Measurements from ENCODE around the gene GREM2.

- TF ChIP-seq ZNF124 (CRISPR knock-in tag; IDR thresholded peaks at IDR 0.05) (no peak), CTCF (IDR thresholded peaks at IDR 0.05 in 2 of 3, conservative IDR thresholded peaks at IDR 0.05 in 1 of 3; ENCODE audit: insufficient read depth in 2 of 3, low read depth in 1 of 3, low read length in 3 of 3) (no peak), BRCA1 (IDR thresholded peaks at IDR 0.05) (no peak), BRCA1 (CRISPR knock-in tag; IDR thresholded peaks at IDR 0.05) (no peak), ELK1 (CRISPR knock-in tag; IDR thresholded peaks at IDR 0.05) (no peak), NFRKB (IDR thresholded peaks at IDR 0.05; ENCODE audit: low read depth) (no peak), ARID3A (IDR thresholded peaks at IDR 0.05; ENCODE audit: borderline replicate concordance, low read depth, low read length) (no peak)
Observed at GRCh38 chr1:240538776-240539430, 73.1 kb downstream of the GREM2 start.

All from K562 (cell line).